ENCODE results near the gene PDE4D.

- TF ChIP-seq MYC (IDR thresholded peaks at IDR 0.05; ENCODE audit: low read depth, low read length) (no peak), JUN (IDR thresholded peaks at IDR 0.05; ENCODE audit: borderline replicate concordance, insufficient read depth, insufficient read length, low read depth) (no peak), POLR2A (IDR thresholded peaks at IDR 0.05; ENCODE audit: low read depth, low read length) (no peak)
- TF ChIP-seq, protein P1, sequence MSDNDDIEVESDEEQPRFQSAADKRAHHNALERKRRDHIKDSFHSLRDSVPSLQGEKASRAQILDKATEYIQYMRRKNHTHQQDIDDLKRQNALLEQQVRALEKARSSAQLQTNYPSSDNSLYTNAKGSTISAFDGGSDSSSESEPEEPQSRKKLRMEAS (IDR thresholded peaks at IDR 0.05; ENCODE audit: insufficient read depth, insufficient read length), result no peak
- TF ChIP-seq, protein P2, sequence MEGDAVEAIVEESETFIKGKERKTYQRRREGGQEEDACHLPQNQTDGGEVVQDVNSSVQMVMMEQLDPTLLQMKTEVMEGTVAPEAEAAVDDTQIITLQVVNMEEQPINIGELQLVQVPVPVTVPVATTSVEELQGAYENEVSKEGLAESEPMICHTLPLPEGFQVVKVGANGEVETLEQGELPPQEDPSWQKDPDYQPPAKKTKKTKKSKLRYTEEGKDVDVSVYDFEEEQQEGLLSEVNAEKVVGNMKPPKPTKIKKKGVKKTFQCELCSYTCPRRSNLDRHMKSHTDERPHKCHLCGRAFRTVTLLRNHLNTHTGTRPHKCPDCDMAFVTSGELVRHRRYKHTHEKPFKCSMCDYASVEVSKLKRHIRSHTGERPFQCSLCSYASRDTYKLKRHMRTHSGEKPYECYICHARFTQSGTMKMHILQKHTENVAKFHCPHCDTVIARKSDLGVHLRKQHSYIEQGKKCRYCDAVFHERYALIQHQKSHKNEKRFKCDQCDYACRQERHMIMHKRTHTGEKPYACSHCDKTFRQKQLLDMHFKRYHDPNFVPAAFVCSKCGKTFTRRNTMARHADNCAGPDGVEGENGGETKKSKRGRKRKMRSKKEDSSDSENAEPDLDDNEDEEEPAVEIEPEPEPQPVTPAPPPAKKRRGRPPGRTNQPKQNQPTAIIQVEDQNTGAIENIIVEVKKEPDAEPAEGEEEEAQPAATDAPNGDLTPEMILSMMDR (IDR thresholded peaks at IDR 0.05; ENCODE audit: extremely low read depth in 1 of 2, insufficient read depth in 1 of 2, low read depth in 1 of 2, low read length in 2 of 2), result no peak
Measured at GRCh38 chr5:59712836-59713497, 180.6 kb downstream of the PDE4D start.

Measured in endothelial cell of umbilical vein (primary cell).